Transverse colon (tissue), 4 donors: ENCODE results near the gene PLA2G4B. TPM values are rescaled to one million over a fixed set of nuclear protein-coding genes. Genes with fewer than 3 reads are reported as not detected.

Source experiments
- DNase-seq: peaks from one replicate; pipeline ENCODE4 v3.0.0-alpha.2; 2019
- H3K27ac ChIP-seq, 4 donors: fragments of 200-600 bp; sonication (generic); 2 replicates each; pipeline ENCODE4 v1.5.1; 2016 to 2018; ENCODE audit warnings: inconsistent platforms in 4 of 4
- H3K27me3 ChIP-seq: fragments of 200-600 bp; sonication (generic); 2 replicates; pipeline ENCODE4 v1.5.1; 2017; ENCODE audit warnings: inconsistent platforms
- H3K36me3 ChIP-seq, 4 donors: fragments of 200-600 bp; sonication (generic); 2 replicates each; pipeline ENCODE4 v1.5.1; 2017 to 2019; ENCODE audit warnings: inconsistent platforms in 4 of 4
- H3K4me1 ChIP-seq, 4 donors: fragments of 200-600 bp; sonication (generic); 2 replicates each; pipeline ENCODE4 v1.5.1; 2017 to 2020; ENCODE audit warnings: inconsistent platforms in 4 of 4
- H3K4me3 ChIP-seq, 4 donors: fragments of 200-600 bp; sonication (generic); 1 replicate in 1 of 4; 2 replicates in 3 of 4; pipeline versions ENCODE4 v1.5.1 to v1.6.1; 2017 to 2019; ENCODE audit warnings: inconsistent platforms in 4 of 4
- H3K9me3 ChIP-seq, 2 donors: fragments of 200-600 bp; sonication (generic); 2 replicates each; pipeline ENCODE4 v1.5.1; 2017 to 2019; ENCODE audit warnings: inconsistent platforms in 2 of 2
- CTCF ChIP-seq, 5 experiments: fragments of 200-600 bp in 3 of 5; fragments of 450-650 bp in 2 of 5; sonication (generic) in 3 of 5; IDR thresholded peaks; 1 replicate in 2 of 5; 2 replicates in 3 of 5; pipeline ENCODE4 v1.5.1; 2016 to 2017; ENCODE audit warnings: antibody characterized with exemption in 5 of 5, inconsistent platforms in 3 of 5, mild to moderate bottlenecking in 2 of 5, moderate library complexity in 1 of 5
- EP300 ChIP-seq: sonication (generic); formaldehyde crosslinking; IDR thresholded peaks from one replicate; pipeline ENCODE4 v1.6.1; 2017; ENCODE audit warnings: antibody characterized with exemption, low read depth
- POLR2A ChIP-seq: fragments of 450-650 bp; IDR thresholded peaks from one replicate; pipeline ENCODE4 v1.6.1; 2016; ENCODE audit warnings: antibody characterized with exemption, mild to moderate bottlenecking, moderate library complexity
- POLR2AphosphoS5 ChIP-seq, 3 donors: sonication (generic); formaldehyde crosslinking; IDR thresholded peaks; one replicate each; pipeline ENCODE4 v1.6.1; 2016; ENCODE audit warnings: antibody characterized with exemption in 3 of 3
- WGBS, 2 donors: methylation state at CpG; one replicate each; pipeline ENCODE4 v1.1.5; 2018; ENCODE audit warnings: low coverage in 1 of 2; 5-methylcytosine and 5-hydroxymethylcytosine counted together
- in situ Hi-C, 4 donors: fragments of 200-750 bp; cut with MboI; loops; one replicate each; pipeline versions ENCODE4 v1.15.0 to v1.15.1; 2017; ENCODE audit warnings: low sequenced_read_pairs in 3 of 4, low pct_ligation_motif_present in 1 of 4, low pct_unique_long_range_greater_than_20kb in 1 of 4
- intact Hi-C: fragments of 100-400 bp; cut with DNase I; formaldehyde crosslinking; loops from one replicate; pipeline ENCODE4 v1.15.1; 2023; ENCODE audit warnings: low total_unique reads
- total RNA-seq, 4 donors: library from RNA; depleted of rRNA; stranded (reverse); fragments of >200 nt; gene quantifications; one replicate each; pipeline ENCODE4 v1.1.0, GENCODE V29; 2016

The PLA2G4B gene
- total RNA-seq, 4 donors from 2014 or later, result 1.6 to 5.2 (median 3.5) TPM; not detected in 1

- no peak overlapping the region for H3K27ac ChIP-seq
- H3K4me3 ChIP-seq, result no peak overlapping the region
- no peaks in the 10 kb centered on the region for H3K4me1 ChIP-seq
- H3K27me3 ChIP-seq, result no peaks in the 10 kb centered on the region
- no peak for DNase-seq
- WGBS, 2 donors, result 85 to 92% methylated on average over 2 to 6 of the region's 6 CpGs
- no peaks in the 10 kb centered on the region for H3K9me3 ChIP-seq
- peaks cover 0 to 23% (median 11%) of the 10 kb centered on the region in 4 donors for H3K36me3 ChIP-seq
- in situ Hi-C loops (loop anchor here in 2 of 4 donors (25.0 kb wide), 1 partner anchor 205 kb away; no protein-coding TSS in a partner anchor), intact Hi-C loops (no loop called here)
- TF ChIP-seq CTCF (IDR thresholded peaks at IDR 0.05) (no peak), POLR2A (no peak)
Measured at GRCh38 chr15:41817781-41818180, 20.9 kb upstream of the PLA2G4B start.

DNA sequence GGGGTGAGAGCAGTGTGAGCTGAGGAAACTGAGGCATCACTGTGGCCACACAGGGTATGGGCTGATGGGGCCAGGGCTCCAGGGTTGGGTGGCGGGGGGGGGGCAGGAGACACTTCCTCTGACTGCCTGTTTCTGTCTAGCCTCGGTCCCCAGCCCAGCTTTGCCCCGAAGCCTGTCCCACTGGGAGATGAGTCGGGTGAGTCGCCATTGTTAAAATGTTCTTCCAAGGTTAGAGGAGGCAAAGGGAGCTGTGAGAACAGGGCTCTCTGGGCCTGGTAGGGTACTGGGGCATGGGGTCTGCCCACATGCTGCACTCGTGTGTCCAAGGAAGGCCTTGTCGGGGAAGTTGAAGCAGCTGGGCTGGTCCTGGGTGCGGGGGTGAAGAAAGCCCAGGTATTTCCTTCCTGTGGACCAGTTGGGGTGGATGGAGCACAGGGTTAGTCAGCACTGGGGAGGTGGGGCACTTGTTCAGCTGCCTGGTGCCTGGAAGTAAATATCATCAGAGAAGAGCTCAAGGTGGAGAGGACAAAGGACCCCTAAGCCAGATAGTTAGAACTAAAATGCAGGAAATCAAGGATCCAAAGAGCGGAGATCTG, 19.1 kb upstream of the PLA2G4B start:
- 88 to 100% methylated on average over 1 to 9 of the region's 9 CpGs for WGBS, 2 donors
- H3K36me3 ChIP-seq, result peaks cover 0 to 22% (median 7%) of the 10 kb centered on the region in 4 donors

GRCh38 chr15:41820791-41821423, 17.7 kb upstream of the PLA2G4B start:
- peaks cover 0 to 22% (median 7%) of the 10 kb centered on the region in 4 donors for H3K36me3 ChIP-seq
- H3K9me3 ChIP-seq, result no peaks in the 10 kb centered on the region
- no peak overlapping the region for H3K27ac ChIP-seq
- H3K27me3 ChIP-seq, result no peaks in the 10 kb centered on the region
- intact Hi-C loops (no loop called here), in situ Hi-C loops (loop anchor here in 2 of 4 donors (25.0 kb wide), 1 partner anchor 209 kb away; no protein-coding TSS in a partner anchor)
- WGBS, 2 donors, result 93 to 100% methylated on average over 1 to 4 of the region's 6 CpGs
- H3K4me3 ChIP-seq, result no peak overlapping the region
- no peak for TF ChIP-seq EP300
- TF ChIP-seq CTCF (IDR thresholded peaks at IDR 0.05), result no peak
- no peak for TF ChIP-seq POLR2AphosphoS5 (IDR thresholded peaks at IDR 0.05)
- TF ChIP-seq POLR2A, result no peak
- H3K4me1 ChIP-seq, result no peaks in the 10 kb centered on the region
- no peak for DNase-seq

More for the DNA sequence above, 19.1 kb upstream of the PLA2G4B start:
- in situ Hi-C loops (loop anchor here in 2 of 4 donors (25.0 kb wide), 1 partner anchor 207 kb away; no protein-coding TSS in a partner anchor), intact Hi-C loops (no loop called here)
- no peak for TF ChIP-seq CTCF (IDR thresholded peaks at IDR 0.05)
- TF ChIP-seq POLR2AphosphoS5 (IDR thresholded peaks at IDR 0.05), result no peak
- no peak for TF ChIP-seq EP300
- no peak for TF ChIP-seq POLR2A
- no peaks in the 10 kb centered on the region for H3K27me3 ChIP-seq
- H3K9me3 ChIP-seq, result no peaks in the 10 kb centered on the region
- DNase-seq, result no peak
- H3K27ac ChIP-seq, result no peak overlapping the region
- H3K4me3 ChIP-seq, result no peak overlapping the region
- H3K4me1 ChIP-seq, result no peaks in the 10 kb centered on the region

DNA sequence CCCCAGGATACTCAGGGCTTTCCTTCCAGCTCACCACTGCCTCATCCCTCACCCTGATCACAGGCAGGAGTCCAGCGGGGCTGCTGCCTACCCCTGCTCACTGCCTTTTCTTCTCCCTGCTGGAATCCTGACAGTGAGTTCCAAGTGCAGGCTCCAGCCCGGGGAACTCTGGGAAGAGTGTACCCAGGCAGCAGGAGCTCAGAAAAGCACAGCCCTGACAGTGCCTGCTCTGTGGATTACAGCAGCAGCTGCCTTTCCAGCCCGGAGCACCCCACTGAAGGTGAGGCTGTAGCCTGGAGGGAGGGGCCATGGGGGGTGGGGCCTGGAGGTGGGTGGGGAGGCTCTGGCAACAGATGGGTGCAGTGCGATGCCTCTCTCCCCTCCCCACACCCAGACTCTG, 16.8 kb upstream of the PLA2G4B start:
- Histone ChIP-seq H3K4me3 (no peak overlapping the region), H3K4me1 (no peaks in the 10 kb centered on the region), H3K9me3 (no peaks in the 10 kb centered on the region), H3K36me3 (peaks cover 0 to 22% (median 7%) of the 10 kb centered on the region in 4 donors), H3K27ac (no peak overlapping the region), H3K27me3 (no peaks in the 10 kb centered on the region)
- 83% methylated on average over 4 of the region's 4 CpGs; no CpG with 5 or more reads in 1 of the 2 donors for WGBS, 2 donors
- in situ Hi-C loops, result loop anchor here in 2 of 4 donors (25.0 kb wide), 1 partner anchor 210 kb away; no protein-coding TSS in a partner anchor
- DNase-seq, result no peak
- TF ChIP-seq POLR2A, result no peak
- TF ChIP-seq POLR2AphosphoS5 (IDR thresholded peaks at IDR 0.05), result no peak
- no peak for TF ChIP-seq CTCF (IDR thresholded peaks at IDR 0.05)
- TF ChIP-seq EP300, result no peak
- intact Hi-C loops, result no loop called here
